Stimulated activated memory B cell treated with anti-CD40 and anti-IgM and Interleukin-4, amounts not matched to agents 10 μg/mL and 1 μg/mL and 100 μg/mL, for 72 hours (primary cell): Measurements from ENCODE around the gene VAV2.

Experiments
- ATAC-seq: fragments of 150-1000 bp; cut with Tn5 transposase; 2 replicates; pipeline ENCODE4 v1.10.0; 2021
- H3K27ac Mint-ChIP-seq: one replicate; pipeline ENCODE4 v1.8.0; 2022; ENCODE audit warnings: mild to moderate bottlenecking, mixed read lengths
- H3K27me3 Mint-ChIP-seq: one replicate; pipeline ENCODE4 v1.8.0; 2022; ENCODE audit warnings: mixed read lengths
- H3K36me3 Mint-ChIP-seq: one replicate; pipeline ENCODE4 v1.8.0; 2022; ENCODE audit warnings: mixed read lengths
- H3K4me1 Mint-ChIP-seq: one replicate; pipeline ENCODE4 v1.8.0; 2022; ENCODE audit warnings: mixed read lengths
- H3K4me3 Mint-ChIP-seq: one replicate; pipeline ENCODE4 v1.8.0; 2022; ENCODE audit warnings: mild to moderate bottlenecking, moderate library complexity, mixed read lengths
- H3K9me3 Mint-ChIP-seq: one replicate; pipeline ENCODE4 v1.8.0; 2022; ENCODE audit warnings: mixed read lengths

The VAV2 gene

GRCh38 chr9:133734590-133735414 lies 257.3 kb downstream of the VAV2 start:
- Mint-ChIP-seq H3K4me1 (peaks cover 50% of the 10 kb centered on the region), H3K4me3 (peak overlapping the region; percentile 44), H3K27ac (peak overlapping the region; percentile 43), H3K9me3 (no peaks in the 10 kb centered on the region), H3K27me3 (peaks cover 21% of the 10 kb centered on the region), H3K36me3 (no peaks in the 10 kb centered on the region)
- ATAC-seq = peak; percentile 56

GRCh38 chr9:133733796-133734533 lies 258.2 kb downstream of the VAV2 start:
- no peaks in the 10 kb centered on the region for H3K9me3 Mint-ChIP-seq
- peaks cover 26% of the 10 kb centered on the region for H3K27me3 Mint-ChIP-seq
- no peak overlapping the region for H3K4me3 Mint-ChIP-seq
- H3K4me1 Mint-ChIP-seq = peaks cover 50% of the 10 kb centered on the region
- H3K36me3 Mint-ChIP-seq = no peaks in the 10 kb centered on the region
- H3K27ac Mint-ChIP-seq = no peak overlapping the region
- no peak for ATAC-seq

GRCh38 chr9:133733421-133733795 lies 258.7 kb downstream of the VAV2 start:
- H3K9me3 Mint-ChIP-seq = no peaks in the 10 kb centered on the region
- peaks cover 32% of the 10 kb centered on the region for H3K27me3 Mint-ChIP-seq
- H3K36me3 Mint-ChIP-seq = no peaks in the 10 kb centered on the region
- no peak overlapping the region for H3K4me3 Mint-ChIP-seq
- no peak overlapping the region for H3K27ac Mint-ChIP-seq
- ATAC-seq = no peak
- peaks cover 46% of the 10 kb centered on the region for H3K4me1 Mint-ChIP-seq

- H3K27me3 Mint-ChIP-seq = peaks cover 37% of the 10 kb centered on the region
- no peak for ATAC-seq
- no peaks in the 10 kb centered on the region for H3K36me3 Mint-ChIP-seq
- H3K4me3 Mint-ChIP-seq = no peak overlapping the region
- H3K9me3 Mint-ChIP-seq = no peaks in the 10 kb centered on the region
- H3K27ac Mint-ChIP-seq = no peak overlapping the region
- H3K4me1 Mint-ChIP-seq = peaks cover 41% of the 10 kb centered on the region
Observed at GRCh38 chr9:133732639-133733408, 259.3 kb downstream of the VAV2 start.

DNA sequence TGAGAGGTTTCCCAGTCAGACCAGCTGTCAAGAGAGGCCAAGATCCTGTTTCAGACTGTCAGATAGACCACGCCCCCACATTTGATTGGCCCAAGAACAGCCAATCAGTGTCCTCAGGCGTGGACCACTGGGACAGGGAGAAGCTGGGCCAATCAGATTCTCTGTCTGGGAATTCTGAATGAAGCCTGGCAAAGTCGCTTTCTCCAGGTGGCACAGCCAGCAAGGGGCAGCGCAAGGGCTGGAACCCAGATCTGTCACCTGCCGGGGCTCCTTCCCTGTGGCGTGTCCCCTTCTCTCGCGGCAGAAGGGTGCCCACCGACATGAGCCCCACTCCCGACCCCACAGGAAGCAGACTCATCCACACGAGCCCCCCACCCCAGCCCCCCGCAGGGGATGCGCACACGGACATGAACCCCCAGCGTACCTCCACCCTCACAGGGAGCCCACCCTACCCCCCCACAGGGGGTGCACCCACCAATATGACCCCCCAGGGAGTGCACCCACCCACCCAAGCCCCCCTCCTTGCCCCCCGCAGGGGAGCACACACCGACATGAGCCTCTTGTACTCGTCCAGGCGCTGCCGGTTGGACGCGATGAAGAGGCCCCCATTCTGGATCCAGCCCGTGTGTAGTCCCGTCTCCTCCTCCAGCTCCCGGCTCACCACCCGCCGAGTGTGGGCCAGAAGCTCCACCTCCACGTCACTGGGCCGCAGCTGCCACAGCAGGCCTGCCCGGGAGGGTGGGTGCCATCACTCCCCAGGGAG lies 260.1 kb downstream of the VAV2 start:
- Mint-ChIP-seq H3K27me3 (peaks cover 44% of the 10 kb centered on the region), H3K9me3 (no peaks in the 10 kb centered on the region), H3K36me3 (no peaks in the 10 kb centered on the region), H3K27ac (no peak overlapping the region), H3K4me3 (no peak overlapping the region), H3K4me1 (peaks cover 40% of the 10 kb centered on the region)
- no peak for ATAC-seq

DNA sequence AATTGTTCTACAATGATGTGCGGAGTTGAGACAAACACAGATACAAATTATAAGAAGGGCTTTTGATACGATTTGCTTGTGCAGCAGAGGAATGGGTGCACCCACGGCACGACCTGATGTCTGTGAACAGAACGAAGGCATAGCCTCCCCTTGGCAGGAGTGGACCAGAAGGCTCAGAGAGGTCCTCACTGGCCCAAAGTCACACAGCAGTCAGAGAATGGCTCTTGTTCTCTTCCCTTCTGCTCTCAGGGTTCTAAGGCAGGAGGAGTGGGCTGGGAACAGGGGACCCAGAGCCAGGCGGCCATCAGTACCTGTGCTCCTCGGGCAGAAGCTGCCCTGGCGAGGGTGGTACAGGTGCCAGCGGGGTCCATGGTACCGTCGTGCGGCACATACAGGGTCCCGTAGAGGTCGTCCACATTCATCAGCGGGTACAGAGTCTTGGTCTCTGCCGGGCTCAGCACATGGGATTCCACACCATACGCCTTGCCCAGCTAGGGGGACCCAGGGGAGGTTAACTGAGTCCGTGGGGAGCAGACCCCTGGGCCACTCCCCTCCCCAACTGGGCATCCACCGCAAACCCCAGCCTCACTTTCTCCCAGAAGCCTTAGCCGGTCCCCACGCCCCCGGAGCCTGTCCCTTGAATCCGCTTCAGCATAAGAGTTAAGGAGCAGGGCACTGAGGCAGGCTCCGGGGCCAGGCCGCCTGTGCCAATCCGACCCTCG lies 261.0 kb downstream of the VAV2 start:
- ATAC-seq = no peak
- H3K36me3 Mint-ChIP-seq = no peaks in the 10 kb centered on the region
- H3K27me3 Mint-ChIP-seq = peaks cover 53% of the 10 kb centered on the region
- H3K4me3 Mint-ChIP-seq = no peak overlapping the region
- H3K9me3 Mint-ChIP-seq = no peaks in the 10 kb centered on the region
- H3K27ac Mint-ChIP-seq = no peak overlapping the region
- peaks cover 44% of the 10 kb centered on the region for H3K4me1 Mint-ChIP-seq

DNA sequence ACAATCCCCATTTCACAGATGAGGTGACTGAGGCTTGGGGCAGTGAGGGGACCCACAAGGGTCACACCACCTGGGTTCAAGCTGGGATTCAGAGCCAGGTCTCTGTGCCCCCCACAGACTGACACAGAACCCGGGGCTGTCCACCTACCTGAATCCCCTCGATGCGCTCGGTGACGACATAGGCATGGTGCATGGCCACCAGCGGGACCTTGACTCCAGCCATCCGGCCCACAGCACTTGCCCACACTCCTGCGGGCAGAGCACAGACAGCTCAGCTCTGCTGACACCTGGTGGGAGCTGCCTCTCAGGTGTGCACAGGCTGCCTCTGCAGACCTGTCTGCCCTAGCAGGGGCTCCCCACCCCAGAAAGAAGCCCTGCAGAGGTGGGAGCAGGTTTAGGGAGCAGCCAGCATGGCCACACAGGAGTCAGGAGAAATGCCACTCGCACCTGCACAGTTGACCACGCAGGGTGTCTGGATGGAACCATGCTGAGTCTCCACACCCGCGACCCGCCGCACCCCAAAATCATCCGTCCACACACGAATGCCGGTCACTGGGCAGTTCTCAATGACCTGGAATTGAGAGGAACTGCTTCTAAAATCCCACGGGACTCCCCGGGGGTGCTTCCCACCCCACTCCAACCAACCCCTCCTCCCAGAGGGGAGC lies 262.4 kb downstream of the VAV2 start:
- no peak overlapping the region for H3K27ac Mint-ChIP-seq

GRCh38 chr9:133728856-133729616 lies 263.1 kb downstream of the VAV2 start:
- Mint-ChIP-seq H3K4me3 (no peak overlapping the region), H3K36me3 (no peaks in the 10 kb centered on the region), H3K9me3 (no peaks in the 10 kb centered on the region), H3K27me3 (peaks cover 64% of the 10 kb centered on the region), H3K4me1 (peaks cover 23% of the 10 kb centered on the region), H3K27ac (no peak overlapping the region)
- no peak for ATAC-seq

More for the DNA sequence above, 262.4 kb downstream of the VAV2 start:
- ATAC-seq = no peak
- Mint-ChIP-seq H3K9me3 (no peaks in the 10 kb centered on the region), H3K4me1 (peaks cover 30% of the 10 kb centered on the region), H3K4me3 (no peak overlapping the region), H3K27me3 (peaks cover 64% of the 10 kb centered on the region), H3K36me3 (no peaks in the 10 kb centered on the region)

GRCh38 chr9:133727876-133728441 lies 264.2 kb downstream of the VAV2 start:
- Mint-ChIP-seq H3K4me3 (no peak overlapping the region), H3K36me3 (no peaks in the 10 kb centered on the region), H3K9me3 (no peaks in the 10 kb centered on the region), H3K27ac (no peak overlapping the region), H3K4me1 (peaks cover 18% of the 10 kb centered on the region), H3K27me3 (peaks cover 63% of the 10 kb centered on the region)
- no peak for ATAC-seq

DNA sequence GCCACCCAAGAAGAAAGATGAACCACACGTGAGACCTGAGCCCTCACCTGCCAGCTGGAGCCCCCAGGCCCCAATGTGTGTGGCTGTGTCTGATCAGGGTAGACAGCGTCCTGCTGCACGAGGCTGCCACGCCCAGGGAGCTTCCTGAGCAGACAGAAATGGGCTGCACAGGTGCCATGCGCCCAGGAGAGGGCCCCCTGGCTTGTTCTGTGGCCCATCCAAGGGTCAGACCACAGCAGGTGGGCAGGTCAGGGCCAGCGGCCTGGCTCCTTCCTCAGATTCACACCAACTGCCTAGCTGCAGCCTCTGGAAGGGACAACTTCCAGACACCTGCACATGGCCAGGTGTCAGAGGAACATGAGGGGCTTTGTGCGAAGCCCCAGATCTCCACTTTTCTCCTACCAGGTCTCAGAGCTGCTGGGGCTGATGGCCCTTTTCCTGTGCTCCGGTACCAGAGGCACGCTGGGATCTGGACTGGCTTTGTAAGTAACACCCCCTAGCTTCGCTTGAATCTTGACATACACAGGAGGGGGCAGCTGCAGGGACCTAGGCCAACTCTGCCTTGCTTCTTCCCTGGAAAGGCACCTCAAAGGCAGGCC lies 264.7 kb downstream of the VAV2 start:
- Mint-ChIP-seq H3K27ac (no peak overlapping the region), H3K36me3 (no peaks in the 10 kb centered on the region), H3K9me3 (no peaks in the 10 kb centered on the region), H3K4me1 (peaks cover 12% of the 10 kb centered on the region), H3K4me3 (no peak overlapping the region), H3K27me3 (peaks cover 63% of the 10 kb centered on the region)
- peak; percentile 64 for ATAC-seq

DNA sequence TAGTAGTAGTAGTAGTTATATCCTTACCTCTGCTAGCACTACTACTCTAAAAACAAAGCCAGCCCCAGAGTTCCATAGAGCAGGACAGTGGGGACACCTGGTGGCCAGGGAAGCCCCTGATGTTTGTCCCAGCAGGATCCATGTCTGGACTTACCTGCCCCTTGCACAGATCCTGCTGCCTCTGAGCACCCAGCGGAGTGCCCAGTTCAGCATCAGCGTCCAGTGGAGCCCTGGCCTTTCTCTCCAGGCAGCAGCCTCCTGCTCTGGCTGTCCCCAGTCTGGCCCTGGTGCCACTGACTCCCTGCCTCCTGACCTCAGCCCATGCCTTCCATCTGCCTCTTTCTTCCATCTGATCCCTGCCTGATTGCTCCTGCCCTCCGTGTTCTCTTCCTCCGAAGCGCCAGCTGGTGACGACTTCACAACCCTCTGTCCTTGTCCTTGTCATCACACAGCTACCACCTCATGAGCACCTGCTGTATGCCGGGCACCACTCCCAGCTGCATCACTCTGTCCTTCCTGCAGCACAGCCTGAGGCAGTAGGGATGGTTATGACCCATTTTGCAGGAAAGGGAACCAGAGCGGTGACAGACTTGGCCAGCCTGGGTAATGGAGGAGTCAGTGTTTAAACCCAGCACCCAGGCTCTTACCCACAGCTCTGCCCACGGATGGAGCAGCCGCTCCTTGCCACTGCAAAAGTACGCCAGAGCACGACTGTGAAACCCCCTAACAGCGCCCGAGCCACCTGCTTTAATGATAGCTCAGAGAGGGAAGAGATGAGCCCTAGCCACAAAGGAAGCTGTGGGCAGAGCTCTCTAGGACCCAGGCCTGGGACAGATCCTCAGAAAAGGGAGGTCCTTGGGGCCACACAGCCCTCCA lies 265.5 kb downstream of the VAV2 start:
- Mint-ChIP-seq H3K27ac (peak overlapping the region; percentile 7), H3K9me3 (no peaks in the 10 kb centered on the region), H3K4me3 (no peak overlapping the region), H3K4me1 (peaks cover 10% of the 10 kb centered on the region), H3K27me3 (peaks cover 66% of the 10 kb centered on the region), H3K36me3 (no peaks in the 10 kb centered on the region)
- peak; percentile 78 for ATAC-seq

DNA sequence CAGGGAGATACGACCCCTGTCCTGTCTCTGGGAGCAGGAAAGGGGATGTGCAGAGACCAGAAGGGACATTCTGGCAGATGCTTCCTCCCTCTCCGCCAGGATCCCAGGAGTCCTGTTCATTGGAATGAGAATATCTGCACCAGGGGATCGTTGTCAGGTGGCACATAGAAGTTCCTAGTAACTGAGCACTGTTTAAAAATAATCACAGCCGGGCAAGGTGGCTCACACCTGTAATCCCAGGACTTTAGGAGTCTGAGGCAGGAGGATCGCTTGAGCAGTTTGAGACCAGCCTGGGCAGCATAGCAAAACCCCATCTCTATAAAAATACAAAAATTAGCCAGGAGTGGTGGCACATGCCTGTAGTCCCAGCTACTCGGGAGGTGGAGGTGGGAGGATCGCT lies 266.2 kb downstream of the VAV2 start:
- Mint-ChIP-seq H3K27me3 (peaks cover 74% of the 10 kb centered on the region), H3K9me3 (no peaks in the 10 kb centered on the region), H3K4me3 (no peak overlapping the region), H3K4me1 (peaks cover 10% of the 10 kb centered on the region), H3K36me3 (no peaks in the 10 kb centered on the region), H3K27ac (no peak overlapping the region)
- ATAC-seq = no peak
